NCI-H345 treated with DMSO at 0.1 percent for 48 hours (cell line): ENCODE measurements around the gene FNDC1.
"Not testable (repeated sequence)": the region's sequence is repeated elsewhere in the genome, so short reads cannot be mapped to it uniquely, and the experiment has no call there.

Source experiments
- DNase-seq: peaks from one replicate; lab custom pipeline; 2025; ENCODE audit not compliant: unreplicated experiment; lab: John Stamatoyannopoulos, UW

FNDC1 gene

DNA sequence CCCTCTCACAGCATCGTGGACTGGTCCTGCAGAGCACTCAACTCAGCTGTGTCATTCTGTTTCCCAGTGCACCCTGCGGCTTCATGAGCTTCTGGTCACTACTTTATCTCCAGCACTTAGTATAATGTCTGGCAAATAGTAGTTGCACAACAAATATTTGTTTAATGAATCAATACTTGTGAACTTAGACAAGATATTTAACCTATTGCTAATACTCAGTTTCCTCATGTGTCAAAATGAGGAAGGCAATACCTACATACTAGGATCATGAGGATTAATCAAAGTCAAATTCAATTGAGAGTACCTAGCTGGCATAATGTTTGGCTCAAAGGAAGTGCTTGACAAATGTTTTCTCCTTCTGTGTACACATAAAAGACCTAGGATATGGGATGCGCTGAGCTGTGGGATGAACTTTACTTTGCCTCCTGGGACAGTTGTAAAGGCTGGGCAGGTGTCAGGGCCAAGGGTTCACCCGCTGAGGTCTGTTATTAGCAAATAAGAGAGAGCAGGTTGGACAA lies 86.3 kb downstream of the FNDC1 start:
- DNase-seq, result no peak

DNA sequence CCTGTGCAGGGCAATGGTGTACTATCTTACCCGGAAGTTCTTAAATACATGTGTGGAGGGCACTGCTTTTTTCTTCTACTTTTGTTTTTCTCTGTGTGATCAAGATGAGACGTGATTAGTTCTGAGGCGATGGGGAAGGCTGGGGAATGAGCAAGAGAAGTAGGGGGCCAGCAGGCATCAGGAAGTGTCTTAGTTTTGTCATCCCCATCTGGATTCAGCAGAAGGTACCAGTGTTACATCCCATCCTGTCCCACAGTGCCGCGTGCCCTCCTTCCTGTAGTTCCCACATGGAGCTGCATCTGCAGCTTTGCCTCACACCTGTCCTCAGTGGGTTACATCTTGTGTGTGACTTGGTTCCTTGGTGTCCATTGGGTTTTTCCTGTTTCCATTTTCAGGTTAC lies 86.9 kb downstream of the FNDC1 start:
- no peak for DNase-seq

DNA sequence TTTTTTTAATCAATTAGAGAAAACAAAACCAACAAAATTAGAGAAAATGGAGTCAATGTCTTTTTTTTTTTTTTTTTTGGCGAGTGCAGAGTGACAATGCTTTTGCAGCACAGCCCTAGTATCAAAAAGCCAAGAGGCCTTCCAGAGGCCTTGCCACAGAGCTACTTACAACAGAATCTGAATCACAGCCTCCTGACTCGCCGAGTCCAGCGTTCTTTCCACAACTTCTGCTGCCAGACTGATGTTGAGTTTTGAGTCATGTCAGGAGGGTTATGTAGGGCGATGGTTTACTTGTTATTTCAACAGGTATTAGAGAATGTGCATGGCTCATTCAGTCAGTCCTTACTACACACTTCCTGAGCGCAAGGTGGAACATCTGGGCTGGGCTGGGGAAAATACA lies 88.6 kb downstream of the FNDC1 start:
- DNase-seq, result no peak

DNA sequence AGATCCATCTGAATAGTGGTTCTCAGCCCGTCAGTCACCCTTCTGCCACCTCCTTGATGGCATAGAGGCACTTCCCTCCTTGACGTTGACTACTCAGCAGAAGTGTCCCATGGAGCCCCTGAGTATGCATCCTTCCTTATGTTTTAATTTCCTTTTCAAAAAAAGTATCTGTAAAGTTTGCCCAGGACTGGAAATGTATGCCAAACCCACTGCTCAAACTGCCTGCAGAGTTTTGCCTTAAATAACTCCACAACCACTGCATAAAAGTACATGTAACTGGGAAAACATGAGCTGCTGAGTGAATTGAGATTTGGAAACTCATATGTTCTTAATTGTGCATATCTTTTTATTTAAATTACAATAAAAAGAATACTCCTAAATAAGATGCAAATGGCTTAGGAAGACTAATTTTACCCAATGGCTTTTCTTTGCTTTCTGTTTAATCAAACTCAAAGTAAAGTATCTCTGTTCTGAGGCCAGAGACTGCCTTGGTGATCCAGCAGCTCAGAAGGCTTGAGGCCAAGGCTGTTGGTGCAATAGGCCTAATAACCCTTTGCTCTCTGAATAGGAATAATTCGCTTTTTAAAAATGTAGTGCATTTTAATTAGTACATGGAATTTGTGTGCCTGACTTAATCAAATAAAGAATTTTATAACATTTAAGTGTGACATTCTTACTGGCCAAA lies 90.4 kb downstream of the FNDC1 start:
- DNase-seq, result no peak

DNA sequence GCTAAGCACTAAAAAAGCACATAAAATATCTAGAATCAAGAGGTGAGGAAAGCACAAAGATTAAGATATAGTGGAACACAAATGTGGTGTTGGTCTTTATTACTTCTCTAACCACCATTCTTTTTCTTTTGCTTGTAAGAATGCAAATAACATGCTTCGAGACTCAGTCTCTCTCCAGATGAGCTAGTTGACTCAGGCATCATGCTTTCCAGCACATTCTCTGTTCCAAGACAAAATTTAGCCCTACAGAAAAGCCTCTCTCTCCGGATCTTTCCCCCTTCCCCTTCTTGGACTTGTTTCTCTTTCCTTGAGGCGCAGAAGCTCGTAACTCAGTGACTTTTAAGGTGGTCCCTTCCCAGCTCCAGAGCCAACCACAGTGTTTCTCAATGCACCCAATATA lies 91.0 kb downstream of the FNDC1 start:
- DNase-seq, result no peak

DNA sequence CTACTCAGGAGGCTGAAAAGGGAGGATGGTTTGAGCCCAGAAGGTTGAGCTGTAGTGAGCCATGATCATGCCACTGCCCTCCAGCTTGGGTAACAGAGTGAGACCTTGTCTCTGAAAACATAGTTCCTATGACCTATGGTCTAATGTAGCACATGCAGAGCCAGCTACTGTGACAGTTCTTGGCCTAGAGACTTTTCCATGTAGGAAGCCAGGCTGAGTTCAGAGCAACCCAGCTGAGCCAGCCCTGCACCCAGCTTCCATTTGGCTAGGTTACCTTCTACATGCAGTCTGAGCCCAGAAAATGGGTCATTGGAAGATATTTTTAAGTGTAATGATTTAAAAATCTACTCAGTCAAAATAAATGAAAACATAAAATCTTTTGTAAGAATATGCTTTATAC lies 92.8 kb downstream of the FNDC1 start:
- DNase-seq, result no peak

DNA sequence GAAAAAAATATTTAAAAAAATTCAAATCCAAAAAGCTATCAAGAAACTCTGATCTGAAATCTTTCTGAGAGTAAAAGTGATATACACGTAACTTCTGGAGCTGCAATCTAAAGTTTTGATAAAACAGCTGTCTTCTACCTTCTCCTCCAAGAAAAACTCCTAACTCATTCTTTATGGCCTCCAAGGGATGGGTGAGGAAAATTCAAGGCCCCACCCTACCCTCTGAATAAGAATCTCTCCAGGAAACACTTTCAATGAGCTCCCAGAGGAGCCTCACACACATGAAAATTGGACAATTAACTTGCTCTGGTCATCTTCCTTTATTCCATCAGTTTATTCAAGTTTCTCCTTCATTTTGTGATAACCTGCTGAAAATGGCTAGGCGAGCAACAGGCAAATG lies 93.4 kb downstream of the FNDC1 start:
- no peak for DNase-seq

DNA sequence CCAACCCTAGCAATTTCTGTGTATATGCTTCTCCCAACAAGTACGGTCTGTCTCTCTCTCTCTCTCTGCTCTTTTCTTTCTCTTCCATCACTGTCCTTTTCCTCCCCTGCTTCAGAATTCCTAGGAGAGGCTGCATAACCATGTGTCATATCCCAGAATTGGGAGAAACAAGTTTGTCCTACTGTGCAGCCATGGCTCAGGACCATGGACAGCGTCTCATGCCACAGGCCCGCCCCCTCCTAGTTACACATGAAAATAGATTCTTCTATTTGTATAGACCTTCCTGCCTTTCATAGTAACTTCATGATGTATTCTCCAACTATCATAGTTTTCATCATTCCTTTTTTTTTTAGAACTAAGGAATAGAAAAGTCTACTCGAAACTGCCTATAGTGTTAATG lies 98.0 kb downstream of the FNDC1 start:
- DNase-seq, result no peak

DNA sequence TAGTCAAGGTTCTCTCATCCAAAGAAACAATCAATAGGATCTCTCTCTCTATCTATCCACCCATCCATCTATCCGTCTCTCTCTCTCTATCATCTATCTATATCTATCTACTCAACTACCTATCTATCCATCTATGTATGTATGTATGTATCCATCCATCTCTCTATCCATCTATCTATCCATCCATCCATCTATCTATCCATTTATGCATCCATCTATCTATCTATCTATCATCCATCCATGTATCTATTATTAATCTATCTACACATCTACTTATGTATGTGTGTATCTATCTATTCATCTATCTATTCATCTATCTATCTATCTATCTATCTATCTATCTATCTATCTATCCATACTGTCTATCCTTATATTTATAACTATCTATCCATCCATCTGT lies 99.3 kb downstream of the FNDC1 start:
- DNase-seq, result no peak

DNA sequence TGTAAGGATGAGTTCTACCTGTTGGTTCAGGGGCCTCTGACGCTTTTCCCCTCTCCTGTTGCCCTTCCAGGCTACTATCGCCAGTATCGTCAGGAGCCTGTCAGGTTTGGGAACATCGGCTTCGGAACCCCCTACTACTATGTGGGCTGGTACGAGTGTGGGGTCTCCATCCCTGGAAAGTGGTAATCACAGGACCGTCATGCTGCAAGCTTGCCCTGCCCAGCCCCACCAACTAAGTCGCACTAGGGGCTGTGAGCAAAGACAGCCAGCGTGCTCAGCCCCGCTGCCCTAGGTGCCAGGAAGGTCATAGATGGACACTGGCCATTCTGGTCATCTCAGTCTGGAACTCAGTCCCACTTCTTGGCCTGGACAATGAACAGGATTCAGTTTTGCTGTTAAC lies 102.1 kb downstream of the FNDC1 start:
- no peak for DNase-seq

DNA sequence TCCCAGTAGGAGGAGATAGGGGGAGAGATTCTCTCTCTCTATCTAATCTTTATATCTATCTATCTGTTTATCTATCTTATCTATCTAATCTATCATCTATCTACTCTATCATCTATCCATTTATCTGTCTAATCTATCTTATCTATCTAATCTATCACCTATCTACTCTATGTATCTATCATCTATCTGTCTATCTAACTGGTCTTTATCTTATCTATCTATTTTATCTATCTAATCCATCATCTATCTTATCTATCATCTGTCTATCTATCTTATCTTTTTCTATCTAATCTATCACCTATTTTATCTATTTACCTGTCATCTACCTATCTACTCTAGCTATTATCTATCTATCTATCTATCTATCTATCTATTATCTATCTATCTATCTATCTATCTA lies 109.4 kb downstream of the FNDC1 start:
- DNase-seq, result no peak

DNA sequence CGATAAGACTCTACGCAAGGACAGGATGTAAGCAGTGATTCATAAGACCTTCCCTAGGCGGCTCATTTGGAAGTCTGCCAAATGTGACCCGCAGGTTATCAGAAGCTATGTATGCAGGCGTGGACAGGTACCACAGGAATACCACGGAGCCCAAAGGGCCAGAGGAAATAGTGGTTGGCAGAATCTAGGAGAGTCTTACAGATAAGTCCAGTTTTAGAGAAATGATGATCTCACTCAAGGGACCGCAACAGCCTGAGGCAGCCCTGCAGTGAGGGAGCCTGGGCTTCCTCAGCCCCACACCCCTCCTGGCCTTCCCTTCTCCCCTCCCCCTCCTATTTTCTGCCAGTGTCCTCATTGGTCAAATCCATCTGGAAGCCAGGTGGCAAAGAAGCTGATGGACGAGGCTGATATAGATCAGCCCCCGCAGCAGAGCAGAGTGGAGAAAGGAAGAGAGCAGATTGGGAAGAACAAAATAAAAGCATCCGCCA lies 110.6 kb downstream of the FNDC1 start:
- DNase-seq, result no peak

DNA sequence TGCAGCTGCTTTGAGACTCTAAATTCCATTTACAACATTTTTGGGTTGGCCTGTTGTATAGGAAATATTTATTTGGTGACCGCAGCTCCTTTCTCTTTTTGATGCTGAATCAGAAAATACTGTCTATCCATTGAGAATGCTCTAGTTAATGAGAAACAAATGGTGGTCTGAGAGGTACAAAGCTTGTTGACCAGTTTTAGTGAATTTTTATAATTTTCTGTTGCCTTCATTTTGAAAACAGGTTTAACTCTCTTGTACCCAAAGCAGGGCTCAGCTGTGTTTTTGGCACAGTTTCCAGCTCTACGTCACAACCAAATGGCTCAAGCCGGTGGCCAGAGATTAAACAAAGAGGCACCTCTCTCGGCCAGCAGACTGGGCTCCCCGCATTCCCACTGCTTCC lies 113.2 kb downstream of the FNDC1 start:
- no peak for DNase-seq

DNA sequence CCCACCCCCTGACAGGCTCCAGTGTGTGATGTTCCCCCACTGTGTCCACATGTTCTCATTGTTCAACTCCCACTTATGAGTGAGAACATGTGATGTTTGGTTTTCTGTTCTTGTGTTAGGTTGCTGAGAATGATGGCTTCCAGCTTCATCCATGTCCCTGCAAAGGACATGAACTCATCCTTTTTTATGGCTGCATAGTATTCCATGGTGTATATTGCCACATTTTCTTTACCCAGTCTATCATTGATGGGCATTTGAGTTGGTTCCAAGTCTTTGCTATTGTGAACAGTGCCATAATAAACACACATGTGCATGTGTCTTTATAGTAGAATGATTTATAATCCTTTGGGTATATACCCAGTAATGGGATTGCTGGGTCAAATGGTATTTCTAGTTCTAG lies 115.5 kb downstream of the FNDC1 start:
- DNase-seq, result not testable (repeated sequence)

DNA sequence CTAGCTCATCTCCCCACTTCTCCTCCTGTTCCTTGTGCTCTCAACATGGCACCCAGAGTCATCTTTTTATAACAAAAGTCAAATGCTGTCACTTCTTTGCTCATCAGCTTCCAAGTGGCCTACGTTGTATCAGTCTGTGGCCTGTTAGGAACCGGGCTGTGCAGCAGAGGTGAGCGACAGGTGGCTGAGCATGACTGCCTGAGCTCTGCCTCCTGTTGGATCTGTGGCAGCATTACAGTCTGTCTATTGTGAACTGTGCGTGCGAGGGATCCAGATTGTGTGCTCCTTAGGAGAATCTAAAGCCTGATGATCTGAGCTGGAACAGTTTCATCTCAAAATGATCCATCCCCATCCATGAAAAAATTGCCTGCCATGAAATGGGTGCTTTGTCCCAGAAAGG lies 129.6 kb downstream of the FNDC1 start:
- no peak for DNase-seq

DNA sequence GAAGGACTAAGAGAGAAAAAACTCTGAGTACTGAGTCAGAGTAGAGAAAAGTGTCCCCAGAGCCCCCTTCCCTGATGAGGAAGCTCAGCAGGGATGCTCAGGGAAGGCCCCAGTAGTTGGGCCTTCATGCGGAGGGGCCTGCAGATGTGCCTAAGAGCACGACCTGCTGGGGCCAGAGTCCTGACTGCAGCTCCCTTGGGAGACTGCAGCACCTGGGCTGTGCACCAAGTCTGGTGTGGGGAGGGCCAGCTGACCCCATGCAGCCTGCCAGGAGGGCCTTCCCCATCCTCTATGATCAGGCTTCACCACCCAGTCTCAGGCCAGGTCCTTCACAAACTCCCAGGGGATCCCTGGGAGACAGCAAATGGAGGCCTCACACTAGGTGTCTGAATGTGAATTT lies 130.4 kb downstream of the FNDC1 start:
- no peak for DNase-seq

DNA sequence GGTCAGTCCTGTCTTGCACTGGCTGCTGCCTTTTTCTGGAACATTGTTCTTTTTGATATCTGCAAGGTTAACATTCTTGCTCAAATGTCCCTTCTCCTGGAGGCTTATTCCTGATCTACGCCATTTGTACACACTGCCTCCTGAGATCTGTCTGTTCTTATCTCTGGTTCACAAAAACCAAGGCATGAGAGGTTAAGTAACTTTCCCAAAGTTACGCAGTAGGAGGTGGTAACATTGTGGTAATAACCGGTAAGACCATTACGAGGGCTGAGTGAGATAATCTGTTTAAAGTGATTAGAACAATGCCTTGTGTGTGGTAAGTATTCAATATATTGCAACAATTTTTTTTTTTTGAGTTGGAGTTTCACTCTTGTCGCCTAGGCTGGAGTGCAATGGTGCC lies 132.1 kb downstream of the FNDC1 start:
- DNase-seq, result no peak

DNA sequence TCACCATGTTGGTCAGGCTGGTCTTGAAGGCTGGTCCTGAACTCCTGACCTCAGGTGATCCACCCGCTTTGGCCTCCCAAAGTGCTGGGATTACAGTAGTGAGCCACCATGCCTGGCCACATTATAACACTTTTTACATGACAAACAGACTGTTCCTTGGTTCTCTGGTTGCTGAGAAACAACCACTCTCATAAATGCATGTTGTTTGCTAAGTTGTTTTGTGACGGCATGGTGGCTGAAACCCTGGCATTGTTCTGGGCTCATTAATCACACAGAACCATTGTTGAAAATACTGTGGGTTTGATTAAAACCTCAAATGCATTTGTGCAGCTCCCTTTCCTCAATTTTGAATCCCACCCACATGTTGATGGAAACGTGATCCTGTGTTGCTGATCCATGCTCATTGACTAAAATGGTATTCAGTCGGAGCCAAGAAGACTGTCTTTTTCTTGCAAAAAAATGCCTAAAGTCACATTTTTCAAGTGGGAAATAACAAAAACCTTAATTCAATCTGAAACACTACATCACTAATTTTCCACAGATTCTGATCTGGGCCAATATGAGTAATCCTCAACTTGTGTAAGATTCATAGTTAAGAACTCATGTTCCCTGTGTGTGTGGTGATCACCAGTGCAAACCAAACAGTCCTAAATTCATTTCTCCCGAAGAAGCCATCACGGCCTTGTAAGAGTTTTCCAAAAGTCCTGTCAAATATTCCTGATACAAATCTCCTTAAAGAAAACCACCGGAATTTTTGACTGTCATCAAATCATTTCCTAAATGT lies 132.8 kb downstream of the FNDC1 start:
- no peak for DNase-seq

DNA sequence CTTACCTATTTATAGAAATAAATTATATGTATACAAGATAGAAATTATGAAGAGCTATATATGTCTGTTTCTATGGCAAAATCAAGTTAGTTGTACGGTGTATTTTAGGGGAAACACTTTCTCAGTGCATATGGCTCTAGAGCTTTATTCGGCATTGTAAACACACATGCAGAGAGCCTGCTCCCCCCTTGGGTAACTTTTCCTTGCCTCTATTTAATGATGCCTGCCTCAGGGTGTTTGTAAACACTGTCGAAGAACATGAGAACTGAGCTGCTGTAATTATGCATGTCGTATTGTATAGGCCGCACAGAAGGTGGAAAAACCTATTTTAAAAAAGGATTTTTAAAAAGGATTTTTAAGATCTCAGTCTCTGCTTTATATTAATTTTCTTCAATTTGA lies 133.4 kb downstream of the FNDC1 start:
- peak; percentile 54 for DNase-seq

DNA sequence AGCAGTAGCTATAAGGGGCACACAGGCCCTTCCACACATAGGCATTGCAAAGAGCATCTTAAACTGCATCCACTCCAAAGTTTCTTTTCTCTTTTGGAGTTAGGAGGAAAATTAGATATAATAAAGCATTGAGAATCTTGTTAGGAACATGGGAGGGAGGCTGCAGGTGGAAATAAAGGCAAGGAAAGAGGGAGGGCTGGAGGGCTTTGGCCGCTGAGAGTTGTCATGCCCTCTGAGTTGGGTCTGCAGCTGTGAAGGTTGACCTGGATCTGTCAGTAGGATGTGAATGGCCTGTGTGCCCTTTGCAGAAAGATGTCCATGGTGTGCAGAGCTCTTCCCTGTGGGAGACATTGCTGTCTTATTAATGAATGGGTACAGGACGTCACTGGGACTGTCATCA lies 134.0 kb downstream of the FNDC1 start:
- DNase-seq, result no peak

DNA sequence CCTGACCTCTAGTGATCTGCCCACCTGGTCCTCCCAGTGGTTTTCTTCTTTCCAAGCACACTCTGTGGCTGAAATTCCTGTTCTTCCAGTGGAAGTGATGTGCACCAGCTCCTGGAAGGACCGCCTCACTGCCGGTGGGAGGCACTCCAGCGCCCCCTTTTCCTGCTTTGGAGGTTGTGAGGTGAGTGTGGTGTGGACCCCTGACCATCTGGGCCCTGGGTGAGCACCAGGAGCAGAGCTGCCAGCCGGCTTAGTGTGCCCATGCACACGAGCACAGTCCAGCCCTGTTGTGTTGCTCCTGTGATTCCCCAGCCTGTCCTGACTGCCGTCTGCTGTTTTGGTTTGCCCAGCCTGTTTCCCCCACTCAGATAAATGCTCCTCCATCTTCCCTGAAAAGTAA lies 134.6 kb downstream of the FNDC1 start:
- no peak for DNase-seq

DNA sequence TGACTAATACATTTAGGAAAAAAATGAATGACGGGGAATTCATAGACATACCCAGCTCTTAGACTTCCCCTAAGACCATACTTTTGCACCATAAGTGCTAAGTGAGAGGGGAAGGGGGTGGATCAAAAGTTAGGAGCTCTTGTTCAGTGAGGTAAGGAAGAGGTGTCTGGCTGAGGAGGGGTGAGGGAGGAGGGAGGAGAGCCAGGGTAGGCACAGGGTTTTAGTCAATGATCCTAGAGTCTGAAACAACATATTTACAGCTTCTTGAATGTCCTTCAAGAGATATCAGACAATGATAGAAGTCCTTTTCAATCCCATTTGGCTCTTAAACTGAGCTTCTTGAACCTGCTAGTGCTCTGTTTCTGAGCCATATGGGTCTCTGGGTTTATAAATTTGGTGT lies 135.4 kb downstream of the FNDC1 start:
- DNase-seq, result no peak
